ENCODE measurements around the gene KCNMA1.

- TF ChIP-seq CTCF (IDR thresholded peaks at IDR 0.05) (no peak), POLR2A (IDR thresholded peaks at IDR 0.05) (no peak), POLR2AphosphoS5 (IDR thresholded peaks at IDR 0.05) (no peak)
Measured at GRCh38 chr10:77159538-77160110, 478.0 kb downstream of the KCNMA1 start.
